Measurements from ENCODE around the gene DLK1.

DNA sequence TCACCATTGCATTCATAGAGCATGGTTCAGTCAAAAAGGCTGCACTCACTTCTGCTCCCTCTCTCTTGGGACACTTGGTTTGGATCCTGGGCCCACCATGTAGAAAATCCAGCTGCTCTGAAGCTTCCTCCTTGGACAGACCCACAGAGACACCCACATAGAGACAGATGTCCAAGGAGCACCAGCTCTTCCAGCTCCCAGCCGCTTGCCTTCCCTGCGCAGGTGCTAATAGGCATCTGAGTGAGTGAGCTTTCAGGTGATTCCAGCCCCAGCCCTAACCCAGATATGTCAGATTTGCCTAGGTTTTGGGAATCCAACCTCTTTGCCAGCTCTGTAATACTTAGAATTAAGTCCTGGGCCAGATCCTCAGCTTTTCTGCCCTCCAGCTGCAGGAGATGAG is 38.6 kb downstream of the DLK1 start:
- TF ChIP-seq CTCF (IDR thresholded peaks at IDR 0.05; ENCODE audit: low read length) (no peak), EZH2 (optimal IDR thresholded peaks at IDR 0.05; ENCODE audit: low read depth, low read length) (no peak), EZH2phosphoT487 (IDR thresholded peaks at IDR 0.05; ENCODE audit: low read length) (no peak)
